ENCODE results near the gene SLC35A4.

SLC35A4 gene

GRCh38 chr5:140564196-140565023, at the start of gene SLC35A4, which contains the start of gene APBB3:
Gene SLC35A4 (plus strand): TSS chr5:140564828. CDS start chr5:140567170, 2,342 bp downstream.
Gene APBB3 (minus strand): TSS chr5:140564598. CDS start chr5:140564245, 353 bp downstream.
- in situ Hi-C loops (cut with MboI; ENCODE audit: low sequenced_read_pairs), result loop anchor here (5.0 kb wide), 1 partner anchor 68 kb away; the partner anchor contains the start of gene CD14
- Histone ChIP-seq H3K27me3 (ENCODE audit: low read depth) (no peaks in the 10 kb centered on the region), H3K4me3 (no peak within 1 kb of the TSS), H3K36me3 (replicated peaks) (no peaks in the 10 kb centered on the region), H3K9me3 (no peaks in the 10 kb centered on the region), H3K4me1 (no peaks in the 10 kb centered on the region)
- DNase-seq (ENCODE audit: low spot score in 2 of 2), result no peak

GRCh38 chr5:140524003-140524402, 40.6 kb upstream of the SLC35A4 start:
- DNase-seq (ENCODE audit: low spot score in 2 of 2), result no peak
- no peaks in the 10 kb centered on the region for H3K27me3 ChIP-seq (ENCODE audit: low read depth)
- no peaks in the 10 kb centered on the region for H3K4me1 ChIP-seq
- no peak overlapping the region for H3K4me3 ChIP-seq
- peaks cover 34% of the 10 kb centered on the region for H3K36me3 ChIP-seq (replicated peaks)
- no peaks in the 10 kb centered on the region for H3K9me3 ChIP-seq
- in situ Hi-C loops (cut with MboI; ENCODE audit: low sequenced_read_pairs), result no loop called here

GRCh38 chr5:140540227-140540626, 24.4 kb upstream of the SLC35A4 start:
- Histone ChIP-seq H3K36me3 (replicated peaks) (peaks cover 54% of the 10 kb centered on the region), H3K27me3 (ENCODE audit: low read depth) (no peaks in the 10 kb centered on the region), H3K9me3 (no peaks in the 10 kb centered on the region), H3K4me1 (no peaks in the 10 kb centered on the region), H3K4me3 (no peak overlapping the region)
- DNase-seq (ENCODE audit: low spot score in 2 of 2), result no peak
- in situ Hi-C loops (cut with MboI; ENCODE audit: low sequenced_read_pairs), result no loop called here

- Histone ChIP-seq H3K4me3 (no peak overlapping the region), H3K9me3 (no peaks in the 10 kb centered on the region), H3K36me3 (replicated peaks) (peaks cover 46% of the 10 kb centered on the region), H3K4me1 (no peaks in the 10 kb centered on the region), H3K27me3 (ENCODE audit: low read depth) (no peaks in the 10 kb centered on the region)
- DNase-seq (ENCODE audit: low spot score in 2 of 2), result no peak
- in situ Hi-C loops (cut with MboI; ENCODE audit: low sequenced_read_pairs), result no loop called here
These were observed 21.7 kb upstream of the SLC35A4 start for GRCh38 chr5:140542972-140543371.

- in situ Hi-C loops (cut with MboI; ENCODE audit: low sequenced_read_pairs), result no loop called here
- Histone ChIP-seq H3K4me1 (no peaks in the 10 kb centered on the region), H3K4me3 (no peak overlapping the region), H3K36me3 (replicated peaks) (peaks cover 39% of the 10 kb centered on the region), H3K27me3 (ENCODE audit: low read depth) (no peaks in the 10 kb centered on the region), H3K9me3 (no peaks in the 10 kb centered on the region)
- no peak for DNase-seq (ENCODE audit: low spot score in 2 of 2)
These were observed 19.6 kb upstream of the SLC35A4 start for GRCh38 chr5:140544986-140545385.

- H3K4me1 ChIP-seq, result no peaks in the 10 kb centered on the region
- H3K36me3 ChIP-seq (replicated peaks), result peaks cover 41% of the 10 kb centered on the region
- no peak for DNase-seq (ENCODE audit: low spot score in 2 of 2)
- H3K4me3 ChIP-seq, result no peak overlapping the region
- H3K9me3 ChIP-seq, result no peaks in the 10 kb centered on the region
- no peaks in the 10 kb centered on the region for H3K27me3 ChIP-seq (ENCODE audit: low read depth)
- in situ Hi-C loops (cut with MboI; ENCODE audit: low sequenced_read_pairs), result no loop called here
These were observed 19.0 kb upstream of the SLC35A4 start for GRCh38 chr5:140545606-140546005.

- DNase-seq (ENCODE audit: low spot score in 2 of 2), result no peak
- Histone ChIP-seq H3K4me3 (no peak overlapping the region), H3K4me1 (no peaks in the 10 kb centered on the region), H3K9me3 (no peaks in the 10 kb centered on the region), H3K36me3 (replicated peaks) (peaks cover 51% of the 10 kb centered on the region), H3K27me3 (ENCODE audit: low read depth) (no peaks in the 10 kb centered on the region)
- in situ Hi-C loops (cut with MboI; ENCODE audit: low sequenced_read_pairs), result no loop called here
These were observed 17.6 kb upstream of the SLC35A4 start for GRCh38 chr5:140546851-140547507.

GRCh38 chr5:140547508-140548299, 16.9 kb upstream of the SLC35A4 start, which contains the start of gene EIF4EBP3:
Gene EIF4EBP3 (plus strand): TSS chr5:140547662. CDS start chr5:140547738, 76 bp downstream.
- DNase-seq (ENCODE audit: low spot score in 2 of 2), result peak in 1 of 2 experiments; percentile 36
- H3K4me3 ChIP-seq, result no peak within 1 kb of the TSS
- no peaks in the 10 kb centered on the region for H3K9me3 ChIP-seq
- H3K27me3 ChIP-seq (ENCODE audit: low read depth), result no peaks in the 10 kb centered on the region
- no peaks in the 10 kb centered on the region for H3K4me1 ChIP-seq
- in situ Hi-C loops (cut with MboI; ENCODE audit: low sequenced_read_pairs), result no loop called here
- peaks cover 53% of the 10 kb centered on the region for H3K36me3 ChIP-seq (replicated peaks)

GRCh38 chr5:140548300-140548688, 16.3 kb upstream of the SLC35A4 start:
- in situ Hi-C loops (cut with MboI; ENCODE audit: low sequenced_read_pairs), result no loop called here
- DNase-seq (ENCODE audit: low spot score in 2 of 2), result no peak
- Histone ChIP-seq H3K36me3 (replicated peaks) (peaks cover 53% of the 10 kb centered on the region), H3K4me3 (no peak overlapping the region), H3K27me3 (ENCODE audit: low read depth) (no peaks in the 10 kb centered on the region), H3K9me3 (no peaks in the 10 kb centered on the region), H3K4me1 (no peaks in the 10 kb centered on the region)

GRCh38 chr5:140548791-140549190, 15.8 kb upstream of the SLC35A4 start:
- peaks cover 54% of the 10 kb centered on the region for H3K36me3 ChIP-seq (replicated peaks)
- no peaks in the 10 kb centered on the region for H3K27me3 ChIP-seq (ENCODE audit: low read depth)
- no peak for DNase-seq (ENCODE audit: low spot score in 2 of 2)
- H3K4me3 ChIP-seq, result no peak overlapping the region
- in situ Hi-C loops (cut with MboI; ENCODE audit: low sequenced_read_pairs), result no loop called here
- no peaks in the 10 kb centered on the region for H3K4me1 ChIP-seq
- no peaks in the 10 kb centered on the region for H3K9me3 ChIP-seq

- Histone ChIP-seq H3K4me1 (no peaks in the 10 kb centered on the region; the same call in 1 of the 2 replicates), H3K4me3 (no peak overlapping the region), H3K36me3 (replicated peaks) (peaks cover 50% of the 10 kb centered on the region), H3K27me3 (ENCODE audit: low read depth) (no peaks in the 10 kb centered on the region), H3K9me3 (no peaks in the 10 kb centered on the region)
- in situ Hi-C loops (cut with MboI; ENCODE audit: low sequenced_read_pairs), result no loop called here
- no peak for DNase-seq (ENCODE audit: low spot score in 2 of 2)
These were observed 15.1 kb upstream of the SLC35A4 start for GRCh38 chr5:140549237-140550144.

- no peaks in the 10 kb centered on the region for H3K9me3 ChIP-seq
- in situ Hi-C loops (cut with MboI; ENCODE audit: low sequenced_read_pairs), result no loop called here
- H3K4me3 ChIP-seq, result no peak overlapping the region
- no peaks in the 10 kb centered on the region; the same call in 1 of the 2 replicates for H3K4me1 ChIP-seq
- H3K27me3 ChIP-seq (ENCODE audit: low read depth), result no peaks in the 10 kb centered on the region
- peaks cover 43% of the 10 kb centered on the region for H3K36me3 ChIP-seq (replicated peaks)
- no peak for DNase-seq (ENCODE audit: low spot score in 2 of 2)
These were observed 14.2 kb upstream of the SLC35A4 start for GRCh38 chr5:140550147-140551079.
